GM12878 (cell line): Measurements from ENCODE around the gene AP3D1. TPM values are rescaled to one million over a fixed set of nuclear protein-coding genes. Genes with fewer than 3 reads are reported as not detected.

Experiments
- ATAC-seq: fragments of 200-7000 bp; cut with Tn5 transposase; 3 replicates; pipeline ENCODE4 v1.9.1; 2020; ENCODE audit warnings: mild to moderate bottlenecking, moderate library complexity
- BruUV-seq: library from RNA; stranded (reverse); fragments of 400-500 nt; replicated peaks from 2 replicates; lab custom pipeline; 2021; lab: Mats Ljungman, UMichigan
- CTCF ChIA-PET: fragments of 300-600 bp; sonication (Branson Sonifier 250); formaldehyde crosslinking; extraction: SDS; loops from one replicate; lab custom pipeline; 2021; ENCODE audit warnings: inconsistent platforms; lab: Yijun Ruan, JAX
- POLR2A ChIA-PET: fragments of 350-600 bp; formaldehyde crosslinking; extraction: SDS; loops from one replicate; lab custom pipeline; 2021; ENCODE audit warnings: inconsistent platforms; lab: Charles Lee
- RAD21 ChIA-PET: fragments of 300-600 bp; sonication (Branson Sonifier 250); formaldehyde crosslinking; loops from one replicate; lab custom pipeline; 2023; ENCODE audit warnings: antibody characterized with exemption; ENCODE audit not compliant: unreplicated experiment; lab: Charles Lee
- SMC1A ChIA-PET: fragments of 300-600 bp; sonication (Branson Sonifier 250); formaldehyde crosslinking; loops from one replicate; lab custom pipeline; 2023; ENCODE audit not compliant: unreplicated experiment, uncharacterized antibody; lab: Charles Lee
- DNase-seq: peaks from one replicate; pipeline ENCODE4 v3.0.0-alpha.2; 2011; ENCODE audit warnings: low read depth, low spot score
- FAIRE-seq: peaks from 3 replicates; lab custom pipeline; 2011; peaks lifted over from hg19 to GRCh38; lab: Jason Lieb, UNC
- H2AFZ ChIP-seq: 2 replicates; pipeline ENCODE4 v1.6.0; 2011; ENCODE audit warnings: low read depth, low read length, control low read depth; ENCODE audit not compliant: control insufficient read depth
- H3K27ac ChIP-seq: 2 replicates; pipeline ENCODE4 v1.5.1; 2011; ENCODE audit warnings: control low read depth; ENCODE audit not compliant: control insufficient read depth, insufficient read depth
- H3K27me3 ChIP-seq, 2 experiments: replicated peaks in 1 of 2; 2 replicates each; pipeline versions ENCODE4 v1.6.0 to v1.6.1; 2011; ENCODE audit warnings: low read length in 1 of 2; ENCODE audit not compliant: control insufficient read depth in 2 of 2, insufficient read depth in 2 of 2
- H3K36me3 ChIP-seq, 2 experiments: 2 replicates each; pipeline ENCODE4 v1.5.1; 2011; ENCODE audit warnings: low read length in 1 of 2; ENCODE audit not compliant: control insufficient read depth in 2 of 2, insufficient read depth in 2 of 2
- H3K4me1 ChIP-seq: 2 replicates; pipeline ENCODE4 v1.6.1; 2011; ENCODE audit warnings: mild to moderate bottlenecking, low read length, moderate library complexity, mixed read lengths; ENCODE audit not compliant: control insufficient read depth, insufficient read depth
- H3K4me2 ChIP-seq: 2 replicates; pipeline ENCODE4 v1.6.0; 2011; ENCODE audit warnings: control low read depth; ENCODE audit not compliant: control insufficient read depth, insufficient read depth
- H3K4me3 ChIP-seq: fragments of 200-600 bp; sonication (generic); 2 replicates; pipeline ENCODE4 v1.5.1; 2016
- H3K79me2 ChIP-seq: 2 replicates; pipeline ENCODE4 v1.6.0; 2011; ENCODE audit warnings: low read length; ENCODE audit not compliant: control insufficient read depth, insufficient read depth
- H3K9ac ChIP-seq: 2 replicates; pipeline ENCODE4 v1.8.0; 2011; ENCODE audit warnings: low read length, control low read depth, mixed read lengths; ENCODE audit not compliant: control insufficient read depth, insufficient read depth
- H3K9me3 ChIP-seq: replicated peaks from 3 replicates; pipeline ENCODE4 v1.5.1; 2011; ENCODE audit warnings: mild to moderate bottlenecking, low read length; ENCODE audit not compliant: control insufficient read depth, insufficient read depth
- H4K20me1 ChIP-seq: 2 replicates; pipeline ENCODE4 v1.6.0; 2011; ENCODE audit not compliant: control insufficient read depth, insufficient read depth
- ATF3 ChIP-seq: IDR thresholded peaks from 2 replicates; pipeline ENCODE4 v1.6.1; 2011; ENCODE audit warnings: low read depth, mild to moderate bottlenecking, low read length, moderate library complexity, borderline replicate concordance; ENCODE audit errors: extremely low read depth
- CEBPZ ChIP-seq: fragments of 150-350 bp; IDR thresholded peaks from 2 replicates; pipeline ENCODE4 v1.6.1; 2016; ENCODE audit warnings: low read depth, low read length
- EED ChIP-seq: sonication (generic); IDR thresholded peaks from 2 replicates; pipeline ENCODE4 v1.6.1; 2016; ENCODE audit warnings: antibody characterized with exemption, low read depth
- KAT2A ChIP-seq: conservative IDR thresholded peaks from 2 replicates; pipeline ENCODE4 v1.6.1; 2011; ENCODE audit warnings: low read depth, low read length; ENCODE audit not compliant: control insufficient read depth
- KDM1A ChIP-seq: fragments of 200-600 bp; sonication (generic); IDR thresholded peaks from 2 replicates; pipeline ENCODE4 v1.6.1; 2016; ENCODE audit warnings: borderline replicate concordance
- POU2F2 ChIP-seq: IDR thresholded peaks from 3 replicates; pipeline ENCODE4 v1.6.1; 2011; ENCODE audit warnings: low read depth, mild to moderate bottlenecking, low read length, borderline replicate concordance
- SKIL ChIP-seq: fragments of 450-650 bp; IDR thresholded peaks from 2 replicates; pipeline ENCODE4 v1.6.1; 2017; ENCODE audit warnings: mild to moderate bottlenecking, low read depth, inconsistent platforms; ENCODE audit not compliant: poor library complexity, severe bottlenecking
- SMAD1 ChIP-seq: fragments of 450-650 bp; IDR thresholded peaks from 2 replicates; pipeline ENCODE4 v1.6.1; 2018; ENCODE audit warnings: mild to moderate bottlenecking, low read depth; ENCODE audit not compliant: partially characterized antibody
- SUZ12 ChIP-seq: fragments of 200-600 bp; sonication (generic); IDR thresholded peaks from one replicate; pipeline ENCODE4 v1.6.1; 2018; ENCODE audit warnings: antibody characterized with exemption, mild to moderate bottlenecking; ENCODE audit not compliant: unreplicated experiment
- TAF1 ChIP-seq: IDR thresholded peaks from 2 replicates; pipeline ENCODE4 v1.6.1; 2011; ENCODE audit warnings: mild to moderate bottlenecking, low read depth, low read length, borderline replicate concordance
- USF1 ChIP-seq: IDR thresholded peaks from 2 replicates; pipeline ENCODE4 v1.6.1; 2011; ENCODE audit warnings: borderline replicate concordance, low read depth, mild to moderate bottlenecking, moderate library complexity, mixed read lengths, low read length; ENCODE audit not compliant: insufficient read depth; ENCODE audit errors: extremely low read length
- ZBTB11 ChIP-seq: fragments of 450-650 bp; formaldehyde crosslinking; IDR thresholded peaks from 2 replicates; pipeline ENCODE4 v1.5.0; 2022; ENCODE audit warnings: mild to moderate bottlenecking, missing genetic modification characterization
- ZNF274 ChIP-seq: IDR thresholded peaks from one replicate; pipeline ENCODE4 v1.8.0; 2011; ENCODE audit not compliant: insufficient read length, insufficient read depth
- WGBS: methylation state at CpG from one replicate; pipeline ENCODE4 v1.1.6; 2016; ENCODE audit warnings: low lambda C conversion rate; ENCODE audit not compliant: insufficient replicate concordance, insufficient coverage; ENCODE audit errors: missing lambda C conversion rate; 5-methylcytosine and 5-hydroxymethylcytosine counted together
- in situ Hi-C: fragments of 300-500 bp; cut with MboI; formaldehyde crosslinking; loops from 9 replicates; pipeline ENCODE4 v1.14.3; 2018; ENCODE audit warnings: mixed read lengths
- intact Hi-C: fragments of 100-400 bp; cut with micrococcal nuclease; formaldehyde crosslinking; loops from one replicate; pipeline ENCODE4 v1.14.2; 2022; ENCODE audit not compliant: unreplicated experiment
- polyA plus RNA-seq, 11 experiments: library from polyadenylated mRNA; depleted of rRNA in 4 of 11; unstranded in 6 of 11; stranded (reverse) in 5 of 11; fragments of >200 nt; fragmentation: Nextera tagmentation in 4 of 11; fragmentation: Illumina TruSeq in 1 of 11; extraction: Ambion mirVana in 4 of 11; extraction: Trizol in 1 of 11; gene quantifications; 1 replicate in 1 of 11; 2 replicates in 10 of 11; pipeline versions ENCODE4 v1.2.1 to v1.2.3, GENCODE V29; 2011 to 2016; ENCODE audit warnings: inconsistent platforms in 2 of 11, missing spikeins in 2 of 11, low read depth in 1 of 11
- total RNA-seq, 4 experiments: library from RNA; depleted of rRNA in 3 of 4; stranded (reverse); fragments of >200 nt in 3 of 4; fragmentation: Illumina TruSeq in 1 of 4; extraction: Trizol in 1 of 4; gene quantifications; 2 replicates each; pipeline versions ENCODE4 v1.2.1 to v1.2.3, GENCODE V29; 2013 to 2021

AP3D1 gene
- total and polyA plus RNA-seq, 10 of the 15 experiments (the other 5 are each of a cell fraction or from before 2014, with no cell fraction given), result 1.5 to 108 (median 59.1) TPM

- in situ Hi-C loops (no loop called here), intact Hi-C loops (no loop called here)
- no TSS peak for BruUV-seq
- Histone ChIP-seq H3K79me2 (peaks cover 16% of the 10 kb centered on the region), H2AFZ (no peak overlapping the region), H3K4me1 (peaks cover 54% of the 10 kb centered on the region), H3K27ac (no peak overlapping the region), H3K4me3 (no peak overlapping the region), H3K27me3 (no peaks in the 10 kb centered on the region), H3K9ac (no peak overlapping the region), H3K36me3 (no peaks in the 10 kb centered on the region), H4K20me1 (no peaks in the 10 kb centered on the region), H3K9me3 (no peaks in the 10 kb centered on the region), H3K4me2 (no peak overlapping the region)
- ATAC-seq, result no peak
- FAIRE-seq, result no peak
- ChIA-PET RAD21 (interaction anchor here (0.6 to 1.1 kb wide), 3 partner anchors 11 to 160 kb away, joined by 3 read pairs; no protein-coding TSS in a partner anchor), SMC1A (interaction anchor here (1.3 kb wide), 1 partner anchor 28 kb away, joined by 7 read pairs; no protein-coding TSS in a partner anchor), POLR2A (interaction anchor here (6.0 kb wide), 1 partner anchor 36 kb away, joined by 110 read pairs; the partner anchor contains the start of gene MOB3A), CTCF (interaction anchor here (0.6 to 1.4 kb wide), 2 partner anchors 12 to 38 kb away, joined by 4 to 6 read pairs; no protein-coding TSS in a partner anchor)
- 56% methylated on average over 5 of the region's 5 CpGs for WGBS
- no peak for DNase-seq
- TF ChIP-seq USF1 (no peak), KDM1A (no peak), KAT2A (no peak), SKIL (no peak), CEBPZ (no peak), ZBTB11 (CRISPR knock-in tag) (no peak), SMAD1 (no peak), TAF1 (no peak), POU2F2 (no peak), ATF3 (no peak), EED (no peak), SUZ12 (no peak), ZNF274 (no peak)
These were observed 94.6 kb downstream of the AP3D1 start for GRCh38 chr19:2056837-2057192.
